Keratinocyte (primary cell): ENCODE data around the gene DHPS. TPM values are rescaled to one million over a fixed set of nuclear protein-coding genes. Genes with fewer than 3 reads are reported as not detected.

ENCODE experiments used
- DNase-seq: peaks from one replicate; pipeline ENCODE4 v3.0.0-alpha.2; 2011; ENCODE audit warnings: low read depth, missing footprints, low spot score
- FAIRE-seq: peaks from 2 replicates; lab custom pipeline; 2011; peaks lifted over from hg19 to GRCh38; lab: Jason Lieb, UNC
- H2AFZ ChIP-seq: 2 replicates; pipeline ENCODE4 v1.6.0; 2012; ENCODE audit warnings: low read length, control low read depth, inconsistent platforms; ENCODE audit not compliant: control insufficient read depth
- H3K27ac ChIP-seq: 2 replicates; pipeline ENCODE4 v1.5.1; 2011; ENCODE audit warnings: low read length; ENCODE audit not compliant: control insufficient read depth, insufficient read depth
- H3K27me3 ChIP-seq: 3 replicates; pipeline ENCODE4 v1.6.0; 2011; ENCODE audit warnings: low read length; ENCODE audit not compliant: control insufficient read depth, insufficient read depth; ENCODE audit errors: extremely low read depth
- H3K36me3 ChIP-seq, 2 experiments: 2 replicates in 1 of 2; 3 replicates in 1 of 2; pipeline ENCODE4 v1.5.1; 2011; ENCODE audit warnings: low read length in 2 of 2, mild to moderate bottlenecking in 1 of 2; ENCODE audit not compliant: control insufficient read depth in 2 of 2, insufficient read depth in 2 of 2; ENCODE audit errors: extremely low read depth in 1 of 2
- H3K4me1 ChIP-seq: 3 replicates; pipeline ENCODE4 v1.5.1; 2011; ENCODE audit warnings: low read length; ENCODE audit not compliant: control insufficient read depth, insufficient read depth; ENCODE audit errors: extremely low read depth
- H3K4me2 ChIP-seq: 3 replicates; pipeline ENCODE4 v1.6.0; 2011; ENCODE audit warnings: low read depth, low read length; ENCODE audit not compliant: control insufficient read depth, insufficient read depth; ENCODE audit errors: extremely low read depth
- H3K4me3 ChIP-seq, 3 experiments: fragments of 200-600 bp in 1 of 3; sonication (generic) in 1 of 3; 2 replicates in 2 of 3; 3 replicates in 1 of 3; pipeline ENCODE4 v1.5.1; 2011 to 2016; ENCODE audit warnings: low read length in 3 of 3, mild to moderate bottlenecking in 3 of 3, control low read depth in 2 of 3, inconsistent platforms in 1 of 3, low read depth in 1 of 3, mixed read lengths in 1 of 3, mixed run types in 1 of 3, moderate library complexity in 1 of 3; ENCODE audit not compliant: control insufficient read depth in 2 of 3, insufficient read depth in 2 of 3; ENCODE audit errors: extremely low read depth in 1 of 3
- H3K79me2 ChIP-seq: 2 replicates; pipeline ENCODE4 v1.6.0; 2012; ENCODE audit warnings: low read length; ENCODE audit not compliant: control insufficient read depth, insufficient read depth
- H3K9ac ChIP-seq: 3 replicates; pipeline ENCODE4 v1.6.0; 2011; ENCODE audit warnings: low read length; ENCODE audit not compliant: control insufficient read depth, insufficient read depth; ENCODE audit errors: extremely low read depth
- H3K9me1 ChIP-seq: 3 replicates; pipeline ENCODE4 v1.6.0; 2011; ENCODE audit warnings: low read length; ENCODE audit not compliant: control insufficient read depth, insufficient read depth; ENCODE audit errors: extremely low read depth
- H3K9me3 ChIP-seq: 2 replicates; pipeline ENCODE4 v1.5.1; 2012; ENCODE audit warnings: low read depth, low read length; ENCODE audit not compliant: control insufficient read depth
- H4K20me1 ChIP-seq: 3 replicates; pipeline ENCODE4 v1.6.0; 2011; ENCODE audit warnings: low read length; ENCODE audit not compliant: control insufficient read depth, insufficient read depth; ENCODE audit errors: extremely low read depth
- CTCF ChIP-seq, 3 experiments: IDR thresholded peaks in 1 of 3; conservative IDR thresholded peaks in 1 of 3; optimal IDR thresholded peaks in 1 of 3; 2 replicates in 2 of 3; 3 replicates in 1 of 3; pipeline versions ENCODE3 to v1.5.1; 2011; ENCODE audit warnings: low read length in 3 of 3, mild to moderate bottlenecking in 3 of 3, moderate library complexity in 2 of 3, control low read depth in 1 of 3, inconsistent platforms in 1 of 3; ENCODE audit not compliant: insufficient read depth in 2 of 3; ENCODE audit errors: extremely low read depth in 1 of 3
- EZH2 ChIP-seq: IDR thresholded peaks from one replicate; pipeline ENCODE4 v1.6.1; 2012; ENCODE audit warnings: inconsistent platforms, mild to moderate bottlenecking, low read length, moderate library complexity
- dilution Hi-C: fragments of 300-500 bp; cut with MboI; formaldehyde crosslinking; loops from one replicate; pipeline ENCODE4 v1.7.0; 2020; ENCODE audit warnings: low sequenced_read_pairs; ENCODE audit not compliant: extremely low pct_ligation_motif_present
- polyA plus RNA-seq, 5 experiments: library from polyadenylated mRNA; depleted of rRNA in 3 of 5; stranded (reverse) in 3 of 5; stranded (forward) in 1 of 5; unstranded in 1 of 5; fragments of >200 nt; gene quantifications; 1 replicate in 1 of 5; 2 replicates in 3 of 5; 3 replicates in 1 of 5; pipeline versions ENCODE4 v1.2.1 to v1.2.3, GENCODE V29; 2011 to 2012; ENCODE audit warnings: missing spikeins in 2 of 5, low read depth in 1 of 5, low replicate concordance in 1 of 5

The DHPS gene
- polyA plus RNA-seq, 1 donor (not counting 4 experiments of a cell fraction or from before 2014, with no cell fraction given) = 36.5 TPM

- peak overlapping the region; percentile 78 for H3K27ac ChIP-seq
- H3K9ac ChIP-seq = peak overlapping the region; percentile 90
- H2AFZ ChIP-seq = peak overlapping the region; percentile 88
- H3K9me1 ChIP-seq = peaks cover 3% of the 10 kb centered on the region
- peaks cover 34% of the 10 kb centered on the region for H3K4me1 ChIP-seq
- DNase-seq (no peak), FAIRE-seq (no peak)
- H3K79me2 ChIP-seq = peaks cover 42% of the 10 kb centered on the region
- H3K27me3 ChIP-seq = no peaks in the 10 kb centered on the region
- no peaks in the 10 kb centered on the region for H3K9me3 ChIP-seq
- H3K36me3 ChIP-seq = peaks cover 14 to 26% of the 10 kb centered on the region in 2 experiments
- no peaks in the 10 kb centered on the region for H4K20me1 ChIP-seq
- H3K4me2 ChIP-seq = peak overlapping the region; percentile 99
- TF ChIP-seq CTCF (optimal IDR thresholded peaks at IDR 0.05 in 1 of 3, IDR thresholded peaks at IDR 0.05 in 1 of 3, conservative IDR thresholded peaks at IDR 0.05 in 1 of 3; ENCODE audit: extremely low read depth in 1 of 3, insufficient read depth in 2 of 3, low read length in 3 of 3) (no peak), EZH2 (no peak)
- dilution Hi-C loops = no loop called here
- peak overlapping the region; percentile 64 to 95 (median 81) for H3K4me3 ChIP-seq
Observed at GRCh38 chr19:12665671-12666264, 15.9 kb downstream of the DHPS start.

- no peak overlapping the region for H3K9ac ChIP-seq
- H4K20me1 ChIP-seq = no peaks in the 10 kb centered on the region
- no peak overlapping the region for H3K27ac ChIP-seq
- no peak overlapping the region for H3K4me2 ChIP-seq
- H3K9me1 ChIP-seq = peaks cover 3% of the 10 kb centered on the region
- no peaks in the 10 kb centered on the region for H3K9me3 ChIP-seq
- peaks cover 28% of the 10 kb centered on the region for H3K4me1 ChIP-seq
- peaks cover 37% of the 10 kb centered on the region for H3K79me2 ChIP-seq
- FAIRE-seq (no peak), DNase-seq (no peak)
- TF ChIP-seq CTCF (optimal IDR thresholded peaks at IDR 0.05 in 1 of 3, IDR thresholded peaks at IDR 0.05 in 1 of 3, conservative IDR thresholded peaks at IDR 0.05 in 1 of 3; ENCODE audit: extremely low read depth in 1 of 3, insufficient read depth in 2 of 3, low read length in 3 of 3) = no peak
- TF ChIP-seq EZH2 = no peak
- dilution Hi-C loops = no loop called here
- H3K4me3 ChIP-seq = no peak overlapping the region
- peaks cover 14 to 23% of the 10 kb centered on the region in 2 experiments for H3K36me3 ChIP-seq
- no peak overlapping the region for H2AFZ ChIP-seq
- no peaks in the 10 kb centered on the region for H3K27me3 ChIP-seq
Observed at GRCh38 chr19:12665281-12665573, 16.5 kb downstream of the DHPS start.
